ENCODE results near the gene NOCT.
A peak's percentile ranks its signal among the peaks of the same experiment; 100 is the strongest.

DNA sequence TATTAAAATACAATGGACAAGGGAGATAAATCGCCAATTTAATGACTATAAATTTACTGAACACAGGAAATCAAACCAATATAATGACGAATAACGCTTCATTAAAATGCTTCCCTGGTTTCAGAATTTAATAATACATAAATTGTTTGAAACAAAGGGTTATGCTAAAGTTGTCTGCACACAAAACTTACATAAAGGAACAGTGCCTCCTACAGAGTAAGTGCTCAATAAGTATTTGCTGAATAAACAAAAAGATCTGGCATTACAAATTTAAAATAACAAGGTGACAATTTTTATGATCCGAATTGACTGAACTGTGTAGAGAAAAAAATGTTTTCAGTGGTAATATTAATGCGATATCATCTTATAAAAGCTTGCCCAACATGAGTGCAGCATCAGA is 69.6 kb downstream of the NOCT start:
- TF ChIP-seq POLR2A (IDR thresholded peaks at IDR 0.05; ENCODE audit: low read length) = no peak
- TF ChIP-seq, protein P1, sequence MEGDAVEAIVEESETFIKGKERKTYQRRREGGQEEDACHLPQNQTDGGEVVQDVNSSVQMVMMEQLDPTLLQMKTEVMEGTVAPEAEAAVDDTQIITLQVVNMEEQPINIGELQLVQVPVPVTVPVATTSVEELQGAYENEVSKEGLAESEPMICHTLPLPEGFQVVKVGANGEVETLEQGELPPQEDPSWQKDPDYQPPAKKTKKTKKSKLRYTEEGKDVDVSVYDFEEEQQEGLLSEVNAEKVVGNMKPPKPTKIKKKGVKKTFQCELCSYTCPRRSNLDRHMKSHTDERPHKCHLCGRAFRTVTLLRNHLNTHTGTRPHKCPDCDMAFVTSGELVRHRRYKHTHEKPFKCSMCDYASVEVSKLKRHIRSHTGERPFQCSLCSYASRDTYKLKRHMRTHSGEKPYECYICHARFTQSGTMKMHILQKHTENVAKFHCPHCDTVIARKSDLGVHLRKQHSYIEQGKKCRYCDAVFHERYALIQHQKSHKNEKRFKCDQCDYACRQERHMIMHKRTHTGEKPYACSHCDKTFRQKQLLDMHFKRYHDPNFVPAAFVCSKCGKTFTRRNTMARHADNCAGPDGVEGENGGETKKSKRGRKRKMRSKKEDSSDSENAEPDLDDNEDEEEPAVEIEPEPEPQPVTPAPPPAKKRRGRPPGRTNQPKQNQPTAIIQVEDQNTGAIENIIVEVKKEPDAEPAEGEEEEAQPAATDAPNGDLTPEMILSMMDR (IDR thresholded peaks at IDR 0.05) = peak; percentile 38
- TF ChIP-seq HDAC2 (IDR thresholded peaks at IDR 0.05) = no peak
- no peak for TF ChIP-seq POLR2AphosphoS2 (conservative IDR thresholded peaks at IDR 0.05; ENCODE audit: low read length)
- no peak for TF ChIP-seq EP300 (IDR thresholded peaks at IDR 0.05)
- TF ChIP-seq RAD21 (conservative IDR thresholded peaks at IDR 0.05 in 1 of 2, IDR thresholded peaks at IDR 0.05 in 1 of 2) = 0 out of 5 replicates have a peak, but pooled peaks of 1 of the 2 experiments have one; percentile 19
- TF ChIP-seq, protein P2, sequence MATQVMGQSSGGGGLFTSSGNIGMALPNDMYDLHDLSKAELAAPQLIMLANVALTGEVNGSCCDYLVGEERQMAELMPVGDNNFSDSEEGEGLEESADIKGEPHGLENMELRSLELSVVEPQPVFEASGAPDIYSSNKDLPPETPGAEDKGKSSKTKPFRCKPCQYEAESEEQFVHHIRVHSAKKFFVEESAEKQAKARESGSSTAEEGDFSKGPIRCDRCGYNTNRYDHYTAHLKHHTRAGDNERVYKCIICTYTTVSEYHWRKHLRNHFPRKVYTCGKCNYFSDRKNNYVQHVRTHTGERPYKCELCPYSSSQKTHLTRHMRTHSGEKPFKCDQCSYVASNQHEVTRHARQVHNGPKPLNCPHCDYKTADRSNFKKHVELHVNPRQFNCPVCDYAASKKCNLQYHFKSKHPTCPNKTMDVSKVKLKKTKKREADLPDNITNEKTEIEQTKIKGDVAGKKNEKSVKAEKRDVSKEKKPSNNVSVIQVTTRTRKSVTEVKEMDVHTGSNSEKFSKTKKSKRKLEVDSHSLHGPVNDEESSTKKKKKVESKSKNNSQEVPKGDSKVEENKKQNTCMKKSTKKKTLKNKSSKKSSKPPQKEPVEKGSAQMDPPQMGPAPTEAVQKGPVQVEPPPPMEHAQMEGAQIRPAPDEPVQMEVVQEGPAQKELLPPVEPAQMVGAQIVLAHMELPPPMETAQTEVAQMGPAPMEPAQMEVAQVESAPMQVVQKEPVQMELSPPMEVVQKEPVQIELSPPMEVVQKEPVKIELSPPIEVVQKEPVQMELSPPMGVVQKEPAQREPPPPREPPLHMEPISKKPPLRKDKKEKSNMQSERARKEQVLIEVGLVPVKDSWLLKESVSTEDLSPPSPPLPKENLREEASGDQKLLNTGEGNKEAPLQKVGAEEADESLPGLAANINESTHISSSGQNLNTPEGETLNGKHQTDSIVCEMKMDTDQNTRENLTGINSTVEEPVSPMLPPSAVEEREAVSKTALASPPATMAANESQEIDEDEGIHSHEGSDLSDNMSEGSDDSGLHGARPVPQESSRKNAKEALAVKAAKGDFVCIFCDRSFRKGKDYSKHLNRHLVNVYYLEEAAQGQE (IDR thresholded peaks at IDR 0.05) = no peak
- TF ChIP-seq, protein P3, sequence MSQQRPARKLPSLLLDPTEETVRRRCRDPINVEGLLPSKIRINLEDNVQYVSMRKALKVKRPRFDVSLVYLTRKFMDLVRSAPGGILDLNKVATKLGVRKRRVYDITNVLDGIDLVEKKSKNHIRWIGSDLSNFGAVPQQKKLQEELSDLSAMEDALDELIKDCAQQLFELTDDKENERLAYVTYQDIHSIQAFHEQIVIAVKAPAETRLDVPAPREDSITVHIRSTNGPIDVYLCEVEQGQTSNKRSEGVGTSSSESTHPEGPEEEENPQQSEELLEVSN (IDR thresholded peaks at IDR 0.05; ENCODE audit: borderline replicate concordance, low read depth) = no peak
- no peak for TF ChIP-seq SMC3 (IDR thresholded peaks at IDR 0.05)

All from A549 (cell line).